Activated CD4-positive, alpha-beta T cell treated with anti-CD3 and anti-CD28 coated beads, Interleukin-2, amount 50 U/mL, for 4 hours (primary cell): ENCODE data around the gene KIF18B.
A peak's percentile ranks its signal among the peaks of the same experiment; 100 is the strongest.

ENCODE experiments used
- DNase-seq, 2 experiments: peaks; one replicate each; pipeline ENCODE4 v3.0.0-alpha.2; 2020

The KIF18B gene

DNA sequence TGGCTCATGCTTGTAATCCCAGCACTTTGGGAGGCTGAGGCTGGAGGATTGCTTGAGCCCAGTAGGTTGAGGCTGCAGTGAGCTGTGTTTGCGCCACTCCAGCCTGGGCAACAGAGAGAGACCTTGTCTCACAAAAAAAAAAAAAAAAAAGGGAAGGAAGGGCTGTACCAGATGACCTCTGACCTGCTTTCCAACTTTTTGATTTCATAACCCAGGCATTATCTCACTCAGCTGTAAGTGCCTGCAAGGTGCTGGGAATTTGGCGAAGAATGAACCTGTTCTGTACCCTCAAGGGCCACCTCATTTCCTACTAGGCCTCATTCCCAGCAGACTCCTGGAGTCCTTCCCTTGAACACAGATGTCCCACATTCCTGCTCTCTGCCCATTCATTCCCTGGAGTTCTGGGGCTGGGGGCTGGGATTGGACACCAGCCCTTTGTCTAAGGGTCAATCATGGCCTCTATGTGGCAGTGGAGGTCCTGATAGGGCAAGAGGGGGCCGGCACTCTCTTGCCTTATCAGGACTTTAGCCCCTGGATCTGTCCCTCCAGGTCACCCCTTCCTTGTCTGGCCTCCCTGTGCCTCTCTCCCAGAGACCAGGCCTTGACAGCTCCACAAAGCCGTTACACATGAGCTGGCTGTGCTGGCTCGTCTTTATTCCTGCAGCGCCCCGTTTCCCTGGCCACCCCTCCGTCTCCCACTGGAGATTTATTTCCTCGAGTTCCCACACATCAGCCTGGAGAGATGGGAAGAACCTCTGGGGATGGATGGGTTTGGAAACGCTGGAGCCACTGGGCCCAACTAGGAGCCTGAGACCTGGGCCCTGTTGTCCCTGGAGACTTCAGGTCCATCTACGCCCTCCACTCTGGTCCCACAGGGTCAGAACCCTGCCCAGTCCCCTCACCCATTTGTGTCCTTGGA lies 31.5 kb downstream of the KIF18B start:
- no peak for DNase-seq

DNA sequence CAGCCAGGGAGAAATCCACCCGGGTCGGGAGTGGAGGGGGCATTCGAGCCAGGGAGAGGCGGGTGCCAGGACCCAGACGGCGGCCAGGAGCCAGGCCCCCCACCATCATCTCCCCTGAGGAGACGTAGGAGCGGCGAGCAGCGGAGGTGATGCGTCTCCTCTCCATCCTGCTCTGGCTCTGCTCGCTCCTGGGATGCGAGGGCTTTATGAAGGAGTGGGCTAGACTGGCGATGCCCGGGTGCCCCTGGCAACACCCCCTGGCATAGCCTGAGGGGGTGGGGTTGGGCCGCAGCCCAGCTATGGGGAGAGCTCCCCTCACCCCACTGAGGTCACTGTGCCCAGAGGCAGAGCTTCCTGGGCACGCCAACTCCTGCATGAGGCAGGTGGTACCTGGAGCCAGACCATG lies 32.2 kb downstream of the KIF18B start, which contains the start of gene GFAP:
Gene GFAP (minus strand): TSS at position 180 of the 406 bp plus-strand sequence. CDS start 14 bp downstream, at position 166.
- no peak for DNase-seq

DNA sequence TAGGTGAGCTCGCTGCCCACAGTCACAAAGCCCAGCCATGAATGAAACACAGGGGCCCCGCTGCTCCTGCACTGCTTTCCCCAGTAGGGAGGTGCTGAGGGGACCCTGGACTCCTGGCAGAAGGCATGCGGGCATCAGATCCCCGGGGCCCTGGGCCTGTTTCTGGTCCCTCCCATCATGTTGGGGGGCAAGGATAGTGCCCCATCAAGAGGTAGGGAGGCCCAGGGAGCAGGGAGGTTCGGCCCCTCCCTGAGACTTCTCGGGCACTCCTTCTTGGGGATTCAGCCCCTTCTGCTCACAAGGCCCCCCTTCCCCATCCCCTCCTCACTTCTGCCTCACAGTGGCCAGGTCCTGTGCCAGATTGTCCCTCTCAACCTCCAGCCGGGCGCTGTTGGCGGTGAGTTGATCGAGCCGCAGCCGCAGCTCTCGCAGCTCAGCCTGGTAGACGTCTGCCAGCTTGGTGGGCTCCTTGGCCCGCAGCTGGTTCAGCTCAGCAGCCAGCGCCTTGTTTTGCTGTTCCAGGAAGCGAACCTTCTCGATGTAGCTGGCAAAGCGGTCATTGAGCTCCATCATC lies 32.8 kb downstream of the KIF18B start:
- DNase-seq: no peak

DNA sequence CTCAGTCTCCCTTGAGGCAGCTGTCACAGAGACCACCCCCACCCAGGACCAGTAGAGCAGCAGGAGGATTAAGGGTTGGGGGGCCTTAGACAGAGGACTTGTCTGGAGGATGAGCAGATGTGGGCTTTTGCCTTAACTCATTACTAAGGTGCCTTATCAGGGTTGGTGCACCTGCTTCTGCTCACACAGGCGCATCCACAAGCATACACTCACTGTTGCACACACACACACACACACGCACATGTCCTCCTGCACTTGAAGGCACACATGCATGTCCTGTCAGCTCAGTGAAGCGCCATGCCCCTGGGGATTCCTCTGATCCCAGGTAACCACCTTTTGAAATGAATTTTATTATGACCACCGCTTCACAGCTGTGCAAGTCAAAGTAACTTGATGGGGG lies 33.4 kb downstream of the KIF18B start:
- DNase-seq: no peak

DNA sequence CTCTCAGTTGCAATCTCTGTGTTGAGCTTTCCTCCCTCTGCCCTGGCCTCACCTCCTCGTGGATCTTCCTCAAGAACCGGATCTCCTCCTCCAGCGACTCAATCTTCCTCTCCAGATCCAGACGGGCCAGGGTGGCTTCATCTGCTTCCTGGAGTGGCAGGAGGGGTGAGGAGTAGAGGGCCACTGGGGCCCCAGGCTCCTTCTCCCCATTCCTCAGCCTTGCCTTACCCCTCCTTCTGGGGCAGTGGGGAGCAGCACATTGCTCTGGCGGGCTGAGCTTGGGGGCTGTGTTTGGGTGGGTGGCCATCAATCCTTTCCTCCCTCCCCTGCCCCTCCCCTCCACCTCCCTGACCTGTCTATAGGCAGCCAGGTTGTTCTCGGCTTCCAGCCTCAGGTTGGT lies 33.9 kb downstream of the KIF18B start:
- DNase-seq: no peak

DNA sequence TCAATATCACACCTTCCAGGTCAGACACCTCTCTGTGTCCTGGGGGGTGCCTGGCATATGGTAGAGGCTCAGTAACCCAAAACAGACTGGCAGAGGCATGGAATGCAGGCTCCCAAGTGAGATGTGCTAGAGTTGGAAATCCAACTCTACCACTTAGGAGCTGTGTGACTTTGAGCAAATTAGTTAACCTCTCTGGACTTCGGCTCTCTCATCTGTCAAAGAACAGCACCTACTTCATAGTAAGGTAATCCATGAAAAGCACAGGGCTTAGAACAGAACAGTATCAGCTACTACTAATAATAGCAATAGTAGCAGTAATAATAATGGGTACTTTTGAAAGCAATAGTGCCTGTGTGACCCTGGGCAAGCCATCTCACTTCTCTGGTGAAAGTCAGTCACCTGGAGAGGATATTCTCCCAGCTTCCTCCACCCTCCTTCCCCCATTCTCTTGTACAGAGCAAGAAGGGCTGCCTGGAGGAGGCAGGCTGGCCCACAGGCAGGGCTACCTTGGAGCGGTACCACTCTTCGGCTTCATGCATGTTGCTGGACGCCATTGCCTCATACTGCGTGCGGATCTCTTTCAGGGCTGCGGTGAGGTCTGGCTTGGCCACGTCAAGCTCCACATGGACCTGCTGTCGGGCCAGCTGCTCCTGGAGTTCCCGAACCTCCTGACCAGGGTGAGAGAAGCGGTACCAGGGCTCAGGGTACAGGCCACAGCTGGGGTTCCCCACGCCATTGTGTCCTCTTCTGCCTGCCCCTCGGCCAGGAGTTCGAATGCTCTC lies 34.6 kb downstream of the KIF18B start:
- no peak for DNase-seq

DNA sequence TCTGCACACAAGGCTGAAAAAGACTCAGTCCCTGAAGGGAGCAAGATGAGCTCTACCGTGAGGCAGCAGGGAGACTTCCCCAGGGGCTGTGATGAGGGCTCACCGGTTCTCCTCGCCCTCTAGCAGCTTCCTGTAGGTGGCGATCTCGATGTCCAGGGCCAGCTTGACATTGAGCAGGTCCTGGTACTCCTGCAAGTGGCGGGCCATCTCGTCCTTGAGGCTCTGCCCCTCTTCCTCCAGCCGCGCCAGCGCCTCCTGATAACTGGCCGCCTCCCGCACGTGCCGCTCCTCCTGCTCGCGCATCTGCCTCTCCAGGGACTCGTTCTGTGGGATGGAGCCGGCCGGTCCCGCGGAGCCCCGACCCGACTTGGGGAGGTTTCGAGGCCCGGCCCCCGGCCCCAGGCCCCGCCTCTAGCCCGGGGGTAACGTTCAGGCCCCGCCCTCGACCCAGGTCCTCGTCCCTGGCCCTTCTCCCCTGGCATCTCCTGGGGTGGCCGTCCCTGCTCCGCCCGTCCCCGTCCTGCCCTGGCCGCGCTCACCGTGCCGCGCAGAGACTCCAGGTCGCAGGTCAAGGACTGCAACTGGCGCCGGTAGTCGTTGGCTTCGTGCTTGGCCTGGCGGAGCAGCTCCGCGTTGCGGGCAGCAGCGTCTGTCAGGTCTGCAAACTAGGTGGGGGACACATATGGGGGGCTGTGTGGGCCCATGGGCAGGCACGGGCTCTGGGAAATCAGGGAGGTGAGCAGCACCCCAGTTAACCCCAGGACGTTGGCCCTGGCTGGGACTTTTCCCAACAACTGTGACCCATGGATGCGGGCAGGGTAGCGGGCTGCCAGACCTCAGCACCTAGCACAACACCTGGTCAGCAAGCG lies 36.2 kb downstream of the KIF18B start:
- peak; percentile 40 to 45 for DNase-seq

DNA sequence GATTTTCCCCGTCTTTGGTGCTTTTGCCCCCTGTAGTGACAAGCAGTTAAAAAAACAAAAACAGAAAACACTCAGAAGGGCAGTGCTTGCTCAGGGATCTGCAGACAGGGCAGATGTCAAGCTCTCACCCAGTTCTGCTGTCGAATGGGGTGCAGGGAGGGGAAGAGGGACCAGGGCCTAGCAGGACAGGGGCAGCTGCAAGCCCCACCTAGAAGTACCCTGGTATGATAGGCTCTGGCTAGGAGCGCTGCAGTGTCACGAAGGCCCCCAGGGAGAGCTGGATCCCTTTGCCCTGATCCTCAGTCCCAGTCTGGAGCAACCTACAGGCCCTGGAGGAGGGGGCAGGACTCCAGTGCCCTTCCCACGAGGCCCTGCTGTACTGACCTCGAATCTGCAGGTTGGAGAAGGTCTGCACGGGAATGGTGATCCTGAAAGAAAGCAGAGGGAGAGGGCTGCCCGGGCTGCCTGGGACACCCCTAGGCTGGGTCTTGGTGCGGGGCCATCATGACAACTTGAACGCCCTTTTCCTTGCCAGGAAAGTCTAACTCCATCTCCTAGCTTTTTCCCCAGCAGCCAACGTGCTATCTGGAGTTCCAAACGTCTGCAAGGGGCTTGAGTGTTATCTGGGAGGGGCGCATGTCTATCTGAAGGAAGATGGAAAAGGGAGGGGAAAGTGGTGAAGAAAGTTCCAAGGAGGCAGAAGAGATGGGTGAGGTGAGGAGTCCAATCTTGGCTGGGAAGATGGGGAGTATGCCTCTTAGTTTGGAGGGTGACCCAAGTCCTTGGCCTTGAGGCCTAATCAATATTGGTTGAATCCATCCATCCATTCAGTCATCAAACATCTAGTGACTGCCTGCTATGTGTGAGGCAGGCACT lies 37.1 kb downstream of the KIF18B start:
- DNase-seq: no peak

DNA sequence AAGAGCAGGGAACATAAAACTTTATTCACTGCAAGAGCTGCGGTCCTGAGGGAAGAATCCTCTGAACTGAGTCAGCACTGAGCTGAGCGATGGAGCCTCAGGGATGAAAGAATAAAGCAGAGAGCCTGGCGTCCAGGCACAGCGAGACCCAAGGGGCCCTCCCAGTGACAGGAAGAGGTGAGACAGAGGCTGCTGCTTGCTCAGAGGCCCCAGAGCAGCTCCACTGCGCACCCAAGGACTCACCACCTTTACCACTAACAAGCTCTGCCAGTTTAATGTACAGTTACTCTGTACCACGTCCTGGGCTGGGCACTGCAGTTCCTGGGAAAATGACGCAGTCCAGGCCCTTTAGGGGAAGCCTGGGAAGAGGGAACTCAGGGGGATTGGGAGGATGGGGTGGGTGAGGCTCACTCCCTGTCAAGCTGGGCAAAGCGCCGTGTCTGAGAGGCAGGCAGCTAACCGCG lies 37.9 kb downstream of the KIF18B start:
- DNase-seq: no peak

DNA sequence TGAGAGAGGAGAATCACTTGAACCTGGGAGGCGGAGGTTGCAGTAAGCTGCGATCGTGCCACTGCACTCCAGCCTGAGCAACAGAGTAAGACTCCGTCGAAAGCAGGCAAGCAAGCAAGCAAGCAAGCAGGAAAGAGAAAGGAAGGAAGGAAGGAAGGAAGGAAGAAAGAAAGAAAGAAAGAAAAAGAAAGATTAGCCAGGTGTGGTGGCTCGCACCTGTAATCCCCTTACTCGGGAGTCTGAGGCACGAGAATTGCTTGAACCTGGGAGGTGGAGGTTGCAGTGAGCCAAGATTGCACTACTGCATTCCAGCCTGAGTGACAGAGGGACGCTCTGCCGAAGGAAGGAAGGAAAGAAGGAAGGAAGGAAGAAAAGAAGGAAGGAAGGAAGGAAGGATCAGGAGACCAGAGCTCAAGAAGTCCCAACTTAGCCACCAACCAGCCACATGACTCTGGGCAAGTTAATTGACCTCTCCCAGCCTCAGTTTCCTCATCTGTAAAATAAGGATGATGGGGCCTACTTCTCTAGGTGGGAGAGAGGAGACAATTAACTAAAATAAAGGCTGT lies 38.7 kb downstream of the KIF18B start:
- DNase-seq: no peak

DNA sequence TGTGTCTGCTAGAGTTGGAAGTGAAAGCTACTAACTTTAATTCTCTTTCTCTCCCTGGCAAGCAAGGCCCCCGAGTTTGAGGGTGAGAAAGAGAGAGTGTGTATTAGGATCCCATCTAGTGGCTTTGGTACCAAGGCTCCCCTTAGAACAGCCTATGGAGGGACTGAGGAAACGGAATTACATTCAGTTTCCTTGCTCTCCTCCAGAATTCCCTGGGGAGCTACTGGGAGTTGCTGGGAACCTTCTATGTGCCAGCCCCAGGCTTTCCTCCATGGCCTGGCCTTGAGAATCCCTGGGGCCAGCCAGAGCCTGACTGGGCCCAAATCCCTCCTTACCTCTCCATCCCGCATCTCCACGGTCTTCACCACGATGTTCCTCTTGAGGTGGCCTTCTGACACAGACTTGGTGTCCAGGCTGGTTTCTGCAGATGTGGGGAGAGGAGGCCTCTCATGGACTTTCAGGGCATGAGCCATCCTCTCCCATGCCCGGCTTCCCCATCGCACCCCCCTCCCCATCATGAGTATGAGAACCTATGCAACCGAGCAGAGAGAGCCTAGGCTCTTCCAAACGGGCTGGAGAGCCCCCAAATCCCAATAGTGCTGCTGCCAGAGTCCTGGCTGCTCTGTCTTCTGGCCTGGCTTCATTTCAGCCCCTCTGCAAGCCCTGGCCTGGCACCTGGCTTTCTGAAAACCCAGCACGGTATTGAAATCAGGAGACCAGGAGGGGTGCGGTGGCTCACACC lies 39.7 kb downstream of the KIF18B start:
- DNase-seq: no peak

DNA sequence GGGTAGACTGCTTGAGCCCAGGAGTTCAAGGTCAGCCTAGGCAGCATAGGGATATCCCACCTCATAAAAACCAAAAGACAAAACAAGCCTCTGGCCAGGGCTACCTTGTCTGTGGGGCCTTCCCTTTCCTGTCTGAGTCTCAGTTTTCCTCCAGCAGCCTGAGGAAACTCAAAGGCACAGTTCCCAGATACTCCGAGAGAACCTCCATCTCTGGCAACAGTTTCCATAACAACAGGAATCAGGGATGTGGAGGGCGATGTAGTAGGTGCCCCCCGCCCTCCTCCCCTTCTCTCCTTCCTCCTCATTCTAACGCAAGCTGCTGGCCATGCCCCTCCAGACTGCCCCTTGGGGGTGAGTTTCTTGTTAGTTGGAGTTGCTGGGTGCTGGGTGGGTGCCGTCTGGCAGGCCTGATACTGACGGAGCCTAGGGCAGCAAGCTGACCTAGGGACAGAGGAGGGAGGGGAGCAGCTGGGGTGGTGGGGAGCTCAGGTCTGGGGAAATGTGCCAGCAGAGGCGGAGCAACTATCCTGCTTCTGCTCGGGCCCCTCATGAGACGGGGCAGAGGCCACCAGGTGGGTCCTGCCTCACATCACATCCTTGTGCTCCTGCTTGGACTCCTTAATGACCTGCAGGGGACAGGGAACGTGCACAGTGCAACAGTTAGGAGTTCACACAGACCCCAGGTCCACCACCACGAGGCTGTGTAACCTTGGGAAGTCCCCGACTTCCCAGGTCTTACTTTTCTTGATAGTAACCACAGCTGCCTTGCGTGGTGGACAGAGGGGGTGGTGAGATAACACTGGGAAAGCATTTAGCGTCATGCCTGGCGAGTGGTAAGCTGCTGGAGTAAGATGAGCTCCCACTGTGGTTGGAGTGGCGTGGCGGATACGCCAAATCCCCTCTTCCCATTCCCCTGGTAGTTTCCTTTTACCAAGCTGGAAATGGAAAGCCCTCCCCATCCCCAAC lies 40.5 kb downstream of the KIF18B start:
- DNase-seq: no peak

DNA sequence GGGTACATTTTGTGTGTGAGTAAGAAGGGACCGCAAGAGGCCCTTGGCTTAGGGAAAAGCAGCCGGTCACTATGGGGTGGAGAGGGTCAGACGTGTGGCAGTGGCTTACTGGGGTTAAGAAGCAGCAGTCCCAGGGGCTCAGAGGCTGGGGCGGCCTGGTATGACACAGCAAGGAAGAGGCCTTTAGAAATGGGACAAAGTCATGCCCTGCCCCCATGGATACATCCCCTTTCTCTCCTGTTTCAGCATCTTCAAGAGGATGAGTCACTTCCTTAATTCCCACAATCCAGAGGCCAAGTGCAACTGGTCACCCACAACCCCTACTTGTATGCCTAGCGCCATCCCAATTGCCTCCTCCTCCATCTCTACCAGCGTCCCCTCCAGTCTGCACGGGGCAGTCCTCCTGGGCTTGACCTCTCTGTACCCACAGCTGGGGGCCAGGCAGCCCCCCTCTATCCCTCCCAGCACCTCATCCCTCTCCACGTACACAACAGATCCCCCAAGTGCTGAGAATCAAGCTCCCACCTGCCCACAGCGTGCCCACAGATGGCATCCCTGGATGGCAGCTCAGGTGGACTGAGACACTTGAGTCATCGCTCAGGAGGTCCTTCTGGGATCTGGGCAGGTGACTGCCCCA lies 41.4 kb downstream of the KIF18B start:
- DNase-seq: no peak

DNA sequence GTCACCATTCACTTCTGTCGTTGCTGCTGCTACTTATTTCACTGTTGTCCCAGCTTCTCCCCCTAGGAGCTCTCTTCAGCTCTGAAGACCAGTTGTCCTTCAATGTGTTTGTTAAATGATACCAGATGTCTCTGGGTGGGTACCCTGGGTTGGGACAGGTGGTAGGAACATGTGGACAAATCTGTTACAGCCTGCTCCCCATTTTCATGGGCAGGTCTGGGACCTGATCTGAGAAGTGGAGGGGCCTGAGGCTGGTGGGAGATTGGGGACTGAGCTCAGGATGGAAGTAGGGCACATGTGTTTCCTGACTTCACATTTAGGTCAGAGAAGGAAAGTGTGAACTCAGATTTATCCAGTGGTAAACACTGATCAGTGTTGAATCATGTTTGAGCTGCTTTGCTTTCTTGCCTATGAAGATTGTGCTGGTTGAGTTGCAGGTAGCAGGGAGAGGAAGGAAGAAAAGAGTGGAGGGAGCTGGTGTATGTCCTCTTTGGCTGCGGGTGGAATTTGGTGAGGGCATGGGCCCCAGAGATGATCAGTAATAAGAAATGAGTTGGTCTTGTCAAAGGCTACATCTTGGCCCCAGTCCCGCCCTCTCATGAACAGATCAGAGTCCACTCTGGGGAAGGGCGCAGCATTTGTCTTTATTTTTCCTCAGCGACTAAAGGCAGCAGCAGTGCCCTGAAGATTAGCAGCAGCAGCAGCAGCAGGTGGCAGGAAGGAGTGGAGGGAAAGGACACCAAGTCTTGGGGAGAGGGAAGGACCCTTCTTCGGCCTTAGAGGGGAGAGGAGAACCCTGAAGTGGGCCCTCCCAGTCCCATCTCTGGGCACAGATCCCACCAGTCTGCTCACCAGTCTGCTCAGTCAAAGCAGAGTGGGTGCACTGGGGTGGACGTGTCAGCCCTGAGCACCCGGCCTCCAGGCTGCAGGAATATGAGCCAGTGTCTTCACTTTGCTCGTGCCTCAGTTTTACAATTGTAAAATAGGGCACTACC lies 42.3 kb downstream of the KIF18B start:
- DNase-seq: no peak

DNA sequence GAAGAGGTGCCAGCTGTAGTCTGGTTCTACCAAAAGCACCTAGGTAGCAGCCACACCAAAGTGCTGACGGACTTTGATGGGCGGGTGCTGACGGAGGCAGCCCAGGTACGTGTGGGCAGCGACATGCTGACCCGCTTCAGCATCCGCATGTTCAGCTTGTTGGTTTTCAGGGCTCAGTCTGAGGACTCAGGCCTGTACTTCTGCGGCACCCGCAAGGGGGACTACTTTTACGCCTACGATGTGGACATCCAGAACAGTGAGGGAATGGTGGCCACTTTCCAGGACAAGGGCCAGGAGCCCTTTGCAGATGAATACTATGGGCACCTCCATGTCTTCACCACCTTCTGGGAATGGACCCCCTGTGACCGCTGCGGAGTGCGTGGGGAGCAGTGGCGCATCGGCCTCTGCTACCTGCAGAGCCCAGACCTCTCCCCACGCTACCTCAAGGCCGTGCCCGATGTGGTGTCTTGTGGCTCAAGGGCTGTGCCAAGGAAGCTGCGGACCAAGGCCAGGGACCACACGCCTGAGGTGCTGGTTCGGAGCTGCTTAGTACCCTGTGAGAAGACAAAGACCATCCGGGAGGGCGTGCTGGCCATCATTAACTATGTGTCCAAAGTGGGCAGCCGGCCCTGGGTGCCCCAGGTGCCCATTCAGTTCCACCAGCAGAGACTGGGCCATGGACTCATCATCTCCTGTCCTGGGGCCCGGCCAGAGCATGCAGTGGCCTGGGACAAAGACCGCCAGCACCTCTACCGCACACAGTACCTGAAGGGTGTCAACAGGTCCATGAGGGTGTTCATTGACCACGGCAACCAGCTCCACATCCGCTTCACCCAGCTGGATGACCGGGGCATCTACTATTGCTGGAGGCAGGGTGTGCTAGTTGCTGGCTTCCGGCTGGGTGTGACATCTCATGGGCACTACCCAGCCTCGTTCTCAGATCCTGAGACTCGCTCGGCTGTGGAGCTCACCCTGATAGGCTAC lies 43.3 kb downstream of the KIF18B start:
- no peak for DNase-seq
